ENCODE measurements around the gene DNAAF5.

The DNAAF5 gene

DNA sequence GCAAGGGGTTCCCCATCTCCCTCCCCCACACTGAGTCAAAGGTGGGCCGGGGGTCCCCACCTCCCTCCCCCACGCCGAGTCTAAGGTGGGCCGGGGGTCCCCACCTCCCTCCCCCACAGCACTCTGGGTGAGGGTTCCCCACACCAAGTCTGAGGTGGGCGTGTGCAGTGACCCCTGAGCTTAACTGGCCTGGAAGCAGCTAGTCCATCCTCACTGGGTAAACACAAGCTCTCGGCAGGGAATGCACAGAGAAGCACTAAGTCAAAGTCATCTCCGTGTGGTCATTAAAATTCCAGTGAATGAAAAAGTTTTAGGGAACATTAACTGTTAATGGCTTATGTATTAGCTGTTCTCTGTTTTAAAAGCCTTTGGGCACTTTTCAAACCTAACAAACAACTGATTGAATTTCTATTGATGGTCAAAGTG is 44.3 kb downstream of the DNAAF5 start:
- no peak for DNase-seq

- DNase-seq = no peak
Observed at GRCh38 chr7:771234-772004, 44.9 kb downstream of the DNAAF5 start.

DNA sequence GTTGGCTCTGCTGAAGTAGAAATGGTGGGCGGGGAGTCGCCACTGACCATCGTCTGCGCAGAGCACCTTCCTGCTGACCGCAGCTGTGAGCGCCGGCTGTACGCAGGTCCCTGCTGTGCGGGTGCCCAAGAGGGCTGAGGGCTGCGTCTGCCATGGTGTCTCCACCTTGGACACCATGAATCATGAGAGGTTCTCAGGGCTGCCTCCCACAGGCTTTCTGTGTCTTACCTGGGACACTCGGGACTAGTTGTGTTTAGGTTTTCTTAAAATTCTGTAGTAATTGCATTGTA is 45.5 kb downstream of the DNAAF5 start:
- DNase-seq = no peak

GRCh38 chr7:772392-772791 is 45.9 kb downstream of the DNAAF5 start:
- no peak for DNase-seq

DNA sequence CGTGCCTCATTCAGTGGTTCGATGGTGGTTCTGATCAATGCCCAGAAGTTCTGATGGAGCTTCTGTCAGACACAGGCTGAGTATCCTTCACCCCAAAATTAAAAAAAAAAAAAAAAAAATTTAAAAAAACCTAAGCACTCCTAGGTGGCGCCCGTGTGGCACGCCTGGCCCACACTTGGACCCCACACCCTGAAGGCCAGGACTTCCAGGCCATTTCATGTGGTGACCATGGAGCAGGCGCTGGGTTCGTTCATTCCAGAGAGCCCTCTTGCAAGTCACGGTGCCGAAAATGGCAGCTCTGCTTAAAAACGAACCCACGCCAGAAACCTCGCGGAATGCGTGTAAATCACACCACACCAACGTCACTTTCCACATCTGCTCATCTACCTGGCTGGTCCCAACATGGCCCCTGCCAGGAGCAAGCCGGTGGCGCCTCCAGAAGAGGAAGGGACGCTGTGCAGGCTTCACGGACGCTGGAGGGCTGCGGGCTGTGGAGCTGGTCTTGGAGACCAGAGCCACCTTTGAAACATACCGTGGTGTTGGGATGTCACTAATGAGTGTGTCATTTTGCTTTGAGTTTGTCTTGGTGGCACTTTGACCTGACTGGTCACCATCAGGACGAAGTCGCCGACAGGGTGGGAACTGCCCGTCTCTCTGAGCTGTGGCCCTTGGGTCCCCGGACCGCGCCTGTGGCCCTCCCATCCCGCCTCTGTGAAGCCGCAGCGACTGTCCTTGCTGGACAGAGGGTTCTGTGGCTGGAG is 46.5 kb downstream of the DNAAF5 start:
- DNase-seq = no peak

DNA sequence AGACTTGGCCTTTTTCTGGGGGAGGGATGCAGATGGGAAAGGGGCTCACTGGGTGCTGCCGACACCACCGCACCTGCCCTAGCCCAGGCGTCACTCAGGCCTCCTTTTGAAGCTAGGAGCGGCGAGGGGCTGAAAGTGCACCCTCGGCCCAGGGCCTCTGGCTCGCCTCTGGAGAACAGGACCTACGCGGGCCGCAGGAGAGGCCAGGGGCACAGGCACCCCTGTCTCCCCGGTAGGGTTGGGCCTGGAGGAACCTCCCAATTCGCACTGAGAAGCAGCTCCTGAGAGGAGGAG is 47.1 kb downstream of the DNAAF5 start:
- DNase-seq = no peak

DNA sequence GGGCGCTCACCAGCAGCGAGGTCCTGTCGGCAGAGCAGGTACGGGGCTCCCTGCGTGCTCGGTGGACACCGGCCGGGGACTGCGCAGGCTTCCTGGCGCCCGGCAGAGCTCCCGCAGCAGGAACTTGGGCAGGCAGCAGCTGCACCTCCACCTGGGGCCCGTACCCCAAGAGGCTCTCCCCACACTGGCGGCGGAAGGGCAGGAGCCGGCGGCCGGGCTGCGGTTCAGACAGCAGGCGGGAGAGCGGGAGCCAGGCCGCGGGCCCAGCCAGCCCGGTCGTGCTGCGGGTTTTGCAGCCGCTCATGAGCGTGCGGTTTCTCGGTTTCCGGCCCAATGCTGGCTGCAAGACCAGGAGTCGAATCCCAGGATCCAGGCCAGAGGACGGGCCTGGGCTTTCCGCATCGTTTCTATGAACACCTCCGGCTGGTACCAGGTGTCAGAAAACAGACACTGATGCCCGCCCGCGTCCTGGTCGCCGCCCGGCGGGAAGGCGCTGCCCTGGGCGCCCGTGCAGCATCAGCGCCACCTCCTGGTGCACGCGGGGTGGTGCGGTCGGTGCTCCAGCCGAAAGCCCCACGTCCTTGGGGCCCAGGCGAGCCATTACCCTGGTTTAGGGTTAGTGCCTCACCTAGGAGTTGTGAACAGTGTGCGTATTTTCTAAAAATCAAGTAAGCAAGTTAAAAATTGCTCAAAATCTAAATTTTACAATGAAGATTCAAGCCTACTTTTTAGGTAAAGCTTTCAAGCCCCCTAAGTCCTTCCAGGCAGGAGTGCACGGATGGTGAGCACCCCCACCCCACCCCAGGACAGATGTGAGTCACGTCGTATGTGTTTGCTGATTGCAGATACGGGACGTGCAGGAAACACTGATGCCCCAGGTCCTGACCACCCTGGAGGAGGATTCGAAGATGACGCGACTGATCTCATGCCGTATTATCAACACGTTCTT is 47.9 kb downstream of the DNAAF5 start:
- peak; percentile 16 for DNase-seq

GRCh38 chr7:776381-776780 is 49.9 kb downstream of the DNAAF5 start:
- no peak for DNase-seq

DNA sequence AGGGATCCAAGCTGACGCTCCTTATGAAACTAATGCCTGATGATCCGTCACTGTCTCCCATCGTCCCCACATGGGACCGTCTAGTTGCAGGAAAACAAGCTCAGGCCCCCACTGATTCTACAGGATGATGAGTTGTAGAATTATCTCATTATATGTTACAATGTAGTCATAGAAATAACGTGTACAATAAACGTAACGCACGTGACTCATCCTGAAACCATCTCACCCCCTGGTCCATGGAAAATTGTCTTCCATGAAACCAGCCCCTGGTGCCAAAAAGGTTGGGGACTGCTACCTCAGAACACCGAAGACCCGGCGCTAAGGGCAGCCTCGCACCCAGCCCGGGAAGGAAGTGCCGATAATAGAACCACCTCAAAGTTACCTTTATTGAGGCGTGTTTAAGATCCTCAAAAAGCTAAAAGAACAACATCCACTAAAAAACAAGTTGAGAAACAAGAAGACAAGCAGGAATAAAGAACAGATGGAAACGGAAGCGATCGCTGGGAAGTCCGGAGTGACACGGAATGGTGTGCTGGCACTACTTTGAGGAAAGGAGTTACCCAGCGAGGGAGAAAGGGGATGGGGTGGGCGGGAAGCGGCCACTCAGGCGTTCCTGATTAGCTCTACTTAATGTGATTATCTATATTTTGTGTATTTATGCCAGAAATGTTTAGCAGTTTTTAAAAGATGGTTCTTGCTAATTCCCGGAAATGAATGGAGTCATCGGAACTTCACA is 50.7 kb downstream of the DNAAF5 start:
- no peak for DNase-seq

- DNase-seq = no peak
Observed at GRCh38 chr7:777728-778078, 51.2 kb downstream of the DNAAF5 start.

DNA sequence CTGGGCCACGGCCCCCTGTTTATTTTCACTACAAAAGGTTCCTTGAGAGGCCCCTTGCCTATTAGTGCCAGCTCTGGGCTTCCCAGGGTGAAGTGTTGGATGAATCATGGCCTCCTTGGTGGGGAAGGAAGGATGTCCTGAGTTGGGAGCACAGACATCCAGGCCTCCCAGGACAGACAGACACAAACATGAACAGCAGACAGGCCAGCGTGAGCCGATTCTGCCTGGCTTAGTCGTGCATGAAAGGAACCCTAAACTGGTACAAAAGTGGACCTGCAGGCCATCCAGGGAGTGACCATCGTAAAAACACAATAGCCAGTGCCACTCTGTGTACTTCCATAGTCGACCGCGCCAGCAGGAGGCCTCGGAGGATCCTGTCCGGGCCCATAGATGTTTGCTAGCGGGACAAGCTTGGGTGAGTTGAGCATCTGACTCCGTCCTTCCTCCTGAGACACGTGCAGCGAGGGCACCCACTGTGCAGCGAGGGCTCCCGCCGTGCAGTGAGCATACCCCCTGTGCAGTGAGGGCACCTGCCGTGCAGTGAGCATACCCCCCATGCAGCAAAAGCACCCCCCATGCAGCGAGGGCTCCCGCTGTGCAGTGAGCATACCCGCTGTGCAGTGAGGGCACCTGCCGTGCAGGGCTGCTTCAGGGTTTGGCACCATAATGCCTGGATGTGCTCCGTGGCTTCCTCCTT is 51.9 kb downstream of the DNAAF5 start:
- no peak for DNase-seq

- DNase-seq = no peak
Observed at GRCh38 chr7:778968-779451, 52.5 kb downstream of the DNAAF5 start.

DNA sequence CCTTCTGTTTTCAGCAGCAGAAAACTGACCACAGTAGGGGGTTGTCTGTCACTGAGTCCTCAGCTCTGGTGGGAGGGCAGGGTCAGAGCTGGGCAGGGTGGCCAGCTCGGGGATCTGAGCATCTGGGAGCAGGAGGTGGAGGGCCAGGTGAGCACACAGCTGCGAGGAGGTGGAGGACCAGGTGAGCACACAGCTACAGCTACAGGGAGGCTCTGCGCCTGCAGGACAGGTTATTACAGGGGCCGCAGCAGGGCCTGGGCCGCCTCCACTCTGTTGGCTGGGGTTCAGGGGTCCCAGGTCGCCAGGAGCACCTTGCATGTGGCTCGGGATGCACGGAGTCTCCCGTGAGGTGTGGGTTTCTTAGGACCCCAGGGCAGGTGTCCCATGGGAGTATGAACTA is 53.0 kb downstream of the DNAAF5 start:
- no peak for DNase-seq

- no peak for DNase-seq
Observed at GRCh38 chr7:780081-780480, 53.6 kb downstream of the DNAAF5 start.

DNA sequence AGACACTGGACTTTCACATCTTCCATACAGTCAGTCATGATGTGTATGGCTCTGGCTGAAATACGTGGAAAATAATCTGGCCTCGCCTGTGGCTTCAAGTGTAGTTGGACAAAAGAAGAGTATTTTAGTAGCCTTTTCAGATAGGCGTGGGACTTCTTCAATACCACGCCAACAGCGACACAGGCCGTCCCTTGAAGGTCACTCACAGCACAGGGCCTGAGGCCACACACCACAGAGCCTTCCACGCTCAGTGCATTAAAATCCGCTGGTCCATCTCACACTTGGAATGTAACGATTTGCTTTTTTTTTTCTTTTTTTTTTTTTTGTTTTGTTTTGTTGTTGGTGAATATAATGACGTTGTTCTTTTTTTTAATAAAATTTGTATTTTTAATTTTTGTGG is 54.0 kb downstream of the DNAAF5 start:
- DNase-seq = no peak

- DNase-seq = no peak
Observed at GRCh38 chr7:781186-781849, 54.8 kb downstream of the DNAAF5 start.

DNA sequence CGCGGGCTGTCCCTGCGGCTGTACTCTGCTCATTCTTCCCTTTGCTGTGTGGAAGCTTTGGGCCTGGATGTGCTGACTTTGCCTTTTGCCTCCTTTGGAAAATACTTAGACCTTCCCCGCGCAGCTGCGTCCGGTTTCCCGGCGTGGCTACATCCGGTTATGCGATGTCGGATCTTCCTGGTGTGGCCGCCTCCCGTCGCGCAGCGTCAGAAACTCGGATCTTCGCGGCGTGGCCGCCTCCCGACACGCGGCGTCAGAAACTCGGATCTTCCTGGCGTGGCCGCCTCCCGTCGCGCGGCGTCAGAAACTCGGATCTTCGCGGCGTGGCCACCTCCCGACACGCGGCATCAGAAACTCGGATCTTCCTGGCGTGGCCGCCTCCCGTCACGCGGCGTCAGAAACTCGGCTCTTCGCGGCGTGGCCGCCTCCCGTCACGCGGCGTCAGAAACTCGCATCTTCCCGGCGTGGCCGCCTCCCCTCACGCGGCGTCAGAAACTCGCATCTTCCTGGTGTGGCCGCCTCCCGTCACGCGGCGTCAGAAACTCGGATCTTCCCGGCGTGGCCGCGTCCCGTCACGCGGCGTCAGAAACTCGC is 55.5 kb downstream of the DNAAF5 start:
- no peak for DNase-seq

GRCh38 chr7:782718-783449 is 56.4 kb downstream of the DNAAF5 start:
- DNase-seq = no peak

DNA sequence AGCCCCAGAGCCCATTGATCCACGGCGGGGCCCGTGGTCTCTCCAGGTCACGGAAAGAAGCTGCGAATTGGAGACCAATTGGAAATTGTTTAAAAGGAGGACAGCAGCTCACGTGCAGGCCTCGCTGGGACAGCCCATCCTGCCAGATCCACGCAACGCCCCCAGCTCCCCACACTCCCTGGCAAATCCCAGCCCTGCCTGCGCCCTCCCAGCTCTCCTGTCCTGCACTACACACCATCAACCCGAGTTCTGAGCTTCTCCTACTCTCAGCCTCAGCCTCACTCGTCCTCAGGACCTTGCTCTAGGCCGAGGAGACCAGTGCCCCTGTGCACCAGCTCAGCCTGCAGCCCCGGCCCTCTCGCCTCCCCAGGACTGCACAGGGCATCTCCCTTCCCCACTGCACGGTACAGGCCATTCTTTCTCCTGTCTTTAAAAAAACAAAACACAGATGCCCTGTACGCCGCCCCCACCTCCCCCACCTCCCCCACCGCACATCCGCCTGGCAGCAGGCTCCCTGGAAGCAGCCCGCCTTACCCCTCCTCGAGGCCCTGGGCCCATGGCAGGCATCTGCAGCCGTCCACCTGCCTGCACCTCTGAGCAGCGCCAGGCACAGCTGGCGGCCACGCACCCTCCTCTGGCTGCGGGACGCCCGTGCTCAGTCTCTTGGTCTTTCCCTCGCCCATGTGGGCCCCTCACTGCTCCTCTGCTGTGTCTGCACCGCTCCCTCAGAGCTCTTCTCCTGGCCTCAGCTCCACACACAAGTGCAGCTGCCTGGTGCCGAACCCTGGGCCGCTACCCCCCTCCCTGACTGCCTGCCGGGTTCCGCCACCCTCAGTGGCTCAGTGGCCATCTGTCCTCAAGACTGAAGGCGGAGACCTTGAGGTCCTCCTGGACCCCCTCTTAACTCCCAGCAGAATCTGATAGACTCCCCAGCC is 57.3 kb downstream of the DNAAF5 start:
- no peak for DNase-seq
